Ecto neural progenitor cell (in vitro differentiated cells): Measurements from ENCODE around the gene BNC2.

Source experiments
- DNase-seq: peaks from one replicate; pipeline ENCODE4 v3.0.0-alpha.2; 2018; ENCODE audit warnings: low spot score

The BNC2 gene

GRCh38 chr9:16755467-16756160 lies 114.9 kb downstream of the BNC2 start:
- no peak for DNase-seq

DNA sequence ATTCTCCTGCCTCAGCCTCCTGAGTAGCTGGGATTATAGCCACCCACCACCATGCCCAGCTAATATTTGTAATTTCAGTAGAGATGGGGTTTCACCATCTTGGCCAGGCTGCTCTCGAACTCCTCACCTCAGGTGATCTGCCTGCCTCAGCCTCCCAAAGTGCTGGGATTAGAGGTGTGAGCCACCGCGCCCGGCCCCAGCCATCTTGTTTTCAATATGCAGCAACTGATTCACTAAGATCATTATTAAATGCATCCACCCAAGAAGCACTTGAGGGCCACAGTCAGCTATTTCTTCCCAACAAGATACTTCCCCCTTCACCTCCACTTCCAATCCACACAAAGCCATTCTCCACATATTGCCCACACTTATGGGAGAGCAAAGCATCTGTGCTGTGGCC lies 115.8 kb downstream of the BNC2 start:
- DNase-seq = no peak

DNA sequence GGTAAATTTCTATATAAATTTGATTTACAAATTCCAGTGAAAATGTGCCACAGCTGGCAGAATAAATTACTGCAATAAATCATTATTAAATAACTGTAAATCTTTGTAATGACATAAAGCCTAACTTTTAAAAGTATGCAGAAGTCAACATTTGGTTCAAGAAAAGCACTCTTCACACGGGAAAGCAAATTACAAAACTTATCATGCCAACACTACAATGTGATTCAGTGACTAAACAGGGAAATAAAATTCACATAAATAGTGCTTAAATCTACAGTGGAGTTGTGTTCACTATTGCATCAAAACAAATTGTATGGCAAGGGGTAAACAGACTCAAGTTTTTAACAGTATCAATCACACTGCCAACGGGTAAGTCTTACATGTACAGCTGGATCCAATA lies 117.2 kb downstream of the BNC2 start:
- DNase-seq = no peak

DNA sequence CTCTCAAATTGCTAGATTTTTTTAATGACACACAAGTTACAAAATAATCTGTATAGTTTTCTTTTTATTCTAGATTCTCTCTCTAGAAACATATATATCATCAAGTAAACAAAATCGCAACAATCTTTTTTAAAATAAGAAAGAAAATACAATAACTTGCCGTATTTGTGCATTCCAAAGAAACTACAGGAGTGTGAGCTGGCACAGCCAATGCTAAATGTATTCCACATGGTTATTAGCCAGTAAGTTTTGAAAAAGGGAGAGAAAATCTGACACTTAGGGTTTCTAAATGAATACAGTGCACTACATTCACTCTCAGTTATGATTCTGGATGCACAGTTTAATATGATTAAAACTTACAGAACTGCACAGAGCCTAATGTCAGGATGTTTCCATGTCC lies 117.9 kb downstream of the BNC2 start:
- no peak for DNase-seq

- no peak for DNase-seq
Observed at GRCh38 chr9:16750553-16750952, 119.9 kb downstream of the BNC2 start.

DNA sequence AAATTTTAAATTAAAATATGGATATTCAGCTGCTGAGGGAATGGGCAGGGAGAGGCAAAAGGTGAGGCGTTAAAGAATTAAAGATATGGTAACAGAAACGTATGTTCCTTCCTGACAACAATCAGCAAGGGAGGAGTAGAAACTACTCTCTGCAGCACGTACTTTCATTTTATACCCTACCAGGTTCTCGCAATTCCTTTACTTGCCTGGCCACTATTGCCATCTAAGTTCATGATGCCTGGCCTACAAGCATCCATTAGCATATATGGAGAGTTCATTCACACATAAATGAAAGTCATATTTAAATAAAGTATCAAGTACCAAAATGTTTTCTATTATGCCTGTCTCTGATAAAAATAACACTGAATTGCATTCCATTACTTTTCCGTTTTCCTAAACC lies 125.1 kb downstream of the BNC2 start:
- DNase-seq = no peak

DNA sequence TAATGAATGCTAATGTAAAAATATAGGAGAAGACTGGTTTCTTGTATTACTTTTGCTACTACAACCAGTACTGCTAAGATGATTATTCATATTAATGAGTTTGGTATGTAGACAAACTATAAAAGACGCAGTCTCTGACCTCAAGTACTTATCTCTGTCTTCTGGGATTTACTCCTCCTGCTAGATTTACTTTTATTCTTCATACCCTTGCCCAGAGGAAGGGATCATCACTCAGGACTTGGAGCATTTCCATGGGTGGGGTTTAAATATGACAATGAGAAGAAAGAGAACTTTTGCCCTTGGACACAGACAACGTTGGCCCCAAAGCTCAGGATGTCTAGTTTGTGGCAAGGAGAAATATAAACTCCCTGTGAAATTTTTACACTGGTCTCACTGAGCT lies 126.1 kb downstream of the BNC2 start:
- no peak for DNase-seq

GRCh38 chr9:16743375-16743774 lies 127.1 kb downstream of the BNC2 start:
- DNase-seq = no peak

DNA sequence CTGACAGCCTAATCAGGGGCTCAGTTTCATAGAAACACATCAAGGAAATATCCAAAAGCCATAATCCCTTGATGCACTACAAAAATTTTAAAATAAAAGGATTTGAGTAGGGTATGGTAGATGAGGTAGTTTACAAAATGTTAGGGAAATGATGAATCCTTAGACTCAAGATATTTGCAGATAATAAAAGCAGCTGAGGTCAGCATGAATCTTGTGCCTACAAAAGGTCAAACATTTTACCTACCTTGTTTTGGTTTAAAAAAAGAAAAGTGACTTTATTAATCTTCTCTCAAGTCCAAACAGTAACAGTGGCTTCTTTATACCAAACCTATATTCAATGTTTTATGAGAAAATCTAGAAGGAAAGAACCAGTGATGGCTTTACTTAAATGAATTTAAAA lies 135.5 kb downstream of the BNC2 start:
- no peak for DNase-seq

DNA sequence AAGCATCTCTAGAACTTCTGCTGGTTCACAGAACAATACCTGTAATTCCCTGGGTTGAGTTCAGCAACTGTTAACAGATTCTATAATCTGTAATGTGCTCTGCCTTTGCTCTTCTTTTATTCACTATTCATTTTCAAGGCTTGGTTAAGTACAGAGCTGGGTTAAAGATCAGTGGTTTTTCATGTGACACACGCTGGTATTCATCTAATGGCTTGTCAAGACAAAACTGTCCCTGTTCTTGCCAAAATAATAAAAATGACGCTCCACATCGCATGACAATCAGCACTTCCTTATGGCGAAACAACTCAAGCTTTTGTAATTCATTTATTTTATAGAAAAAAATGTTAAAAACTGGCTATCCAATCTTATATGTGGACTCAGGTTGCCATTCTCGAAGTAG lies 137.9 kb downstream of the BNC2 start:
- no peak for DNase-seq

DNA sequence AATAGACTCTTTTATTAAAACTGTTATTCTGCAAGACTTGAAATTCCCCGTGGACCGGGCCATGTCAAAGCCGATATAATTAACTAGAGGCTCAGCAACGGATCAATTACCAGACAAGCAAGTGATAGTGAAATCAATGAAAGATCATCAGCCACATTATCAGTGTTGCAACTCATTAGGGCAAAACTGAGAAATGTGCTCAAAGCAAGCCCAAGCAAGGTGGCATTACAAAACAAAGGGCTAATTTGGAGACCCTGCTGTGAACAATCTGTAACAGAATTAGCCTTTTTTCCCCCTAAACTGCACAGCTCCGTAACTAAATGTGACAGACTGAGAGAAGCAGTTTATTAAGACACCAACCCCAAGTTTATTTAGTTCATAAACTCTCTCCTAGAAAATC lies 140.3 kb downstream of the BNC2 start:
- no peak for DNase-seq

GRCh38 chr9:16729651-16730050 lies 140.8 kb downstream of the BNC2 start:
- DNase-seq = no peak

- DNase-seq = no peak
Observed at GRCh38 chr9:16728137-16728508, 142.3 kb downstream of the BNC2 start.

DNA sequence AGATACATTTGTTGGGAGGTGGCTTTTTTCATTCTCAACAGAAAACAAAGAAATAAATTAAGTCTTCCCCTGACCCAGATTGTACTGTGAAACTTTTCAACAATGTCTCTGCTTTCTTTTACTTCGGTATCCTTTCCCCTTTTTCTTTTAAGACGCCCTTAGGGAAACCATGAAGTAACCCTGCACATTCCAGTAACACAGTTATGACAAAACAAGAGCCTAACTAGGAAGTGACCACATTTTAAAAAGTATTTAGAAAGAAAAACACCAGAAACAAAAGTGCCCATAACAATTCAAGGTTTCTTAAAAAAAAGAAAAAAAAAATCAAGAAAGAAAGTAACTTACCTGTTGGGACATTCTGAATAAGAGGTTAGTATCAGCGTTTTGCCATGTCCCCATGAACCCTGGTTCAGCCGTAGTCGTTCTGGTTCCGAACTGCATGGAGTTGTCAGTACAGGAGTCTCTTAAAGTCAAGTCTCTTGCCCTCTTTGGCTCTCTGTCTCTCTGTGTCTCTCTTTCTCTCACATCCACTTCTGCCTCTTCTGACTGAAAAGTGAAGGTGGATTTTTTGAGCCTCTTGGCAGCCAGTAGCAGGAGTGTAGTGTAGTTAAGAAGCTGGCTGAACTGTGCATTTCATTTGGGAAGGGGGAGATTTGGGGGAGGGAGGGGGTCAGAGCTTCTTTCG lies 142.9 kb downstream of the BNC2 start:
- DNase-seq = no peak

DNA sequence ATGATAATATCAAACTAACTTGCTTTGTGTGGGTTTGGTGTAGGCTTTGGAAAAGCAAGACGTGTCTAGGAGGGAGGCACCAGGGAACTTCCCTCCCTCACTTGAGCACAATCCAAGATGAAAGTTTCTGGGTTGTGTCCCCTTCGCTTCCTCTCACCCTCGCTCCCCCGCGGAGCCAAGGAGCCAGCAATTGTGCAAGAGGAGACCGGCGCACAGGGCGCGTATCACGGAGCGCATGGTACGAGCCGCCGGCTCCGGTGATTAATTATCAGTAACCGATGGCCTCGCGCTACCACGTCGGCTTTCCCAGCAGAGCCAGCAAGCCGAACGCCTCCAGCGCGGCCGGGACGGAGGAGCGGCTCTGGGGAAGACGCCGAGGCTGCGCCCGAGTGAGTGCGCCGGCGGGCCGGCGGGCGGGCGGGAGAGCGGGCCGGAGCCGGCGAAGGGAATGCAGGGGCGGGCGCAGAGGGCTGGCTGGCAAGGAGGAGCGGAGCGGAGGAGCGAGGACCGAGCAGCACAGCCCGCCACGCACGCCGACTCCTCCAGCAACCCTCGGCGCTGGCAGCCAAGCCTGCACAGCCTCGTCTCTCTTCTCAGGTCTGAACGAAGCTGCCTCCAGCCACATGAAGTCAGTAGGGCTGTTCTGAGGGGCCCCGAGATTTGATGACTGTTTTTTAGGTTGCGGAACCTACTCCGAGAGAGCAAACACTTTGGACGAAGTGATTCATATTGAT lies 143.6 kb downstream of the BNC2 start:
- DNase-seq = peak; percentile 88

- peak; percentile 49 for DNase-seq
Observed at GRCh38 chr9:16726029-16726428, 144.4 kb downstream of the BNC2 start.

DNA sequence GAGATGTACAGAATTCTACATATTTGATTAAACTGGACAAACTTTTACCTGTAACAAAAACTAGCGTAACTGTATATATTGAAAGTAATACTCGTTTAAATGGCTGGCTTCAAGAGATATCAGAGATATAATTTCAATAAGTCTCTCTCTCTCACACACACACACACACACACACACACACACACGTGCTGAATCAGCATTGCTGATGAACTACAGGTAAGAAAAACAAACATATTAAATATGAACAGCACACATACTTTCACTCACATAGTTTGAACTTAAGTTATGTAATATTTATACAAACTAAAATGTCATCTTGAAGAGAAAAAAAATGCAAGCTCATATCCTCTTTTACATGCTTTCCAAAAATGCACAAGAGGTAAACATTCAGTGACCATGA lies 145.4 kb downstream of the BNC2 start:
- no peak for DNase-seq

GRCh38 chr9:16721972-16722371 lies 148.5 kb downstream of the BNC2 start:
- no peak for DNase-seq

- DNase-seq = no peak
Observed at GRCh38 chr9:16720386-16720785, 150.1 kb downstream of the BNC2 start.

DNA sequence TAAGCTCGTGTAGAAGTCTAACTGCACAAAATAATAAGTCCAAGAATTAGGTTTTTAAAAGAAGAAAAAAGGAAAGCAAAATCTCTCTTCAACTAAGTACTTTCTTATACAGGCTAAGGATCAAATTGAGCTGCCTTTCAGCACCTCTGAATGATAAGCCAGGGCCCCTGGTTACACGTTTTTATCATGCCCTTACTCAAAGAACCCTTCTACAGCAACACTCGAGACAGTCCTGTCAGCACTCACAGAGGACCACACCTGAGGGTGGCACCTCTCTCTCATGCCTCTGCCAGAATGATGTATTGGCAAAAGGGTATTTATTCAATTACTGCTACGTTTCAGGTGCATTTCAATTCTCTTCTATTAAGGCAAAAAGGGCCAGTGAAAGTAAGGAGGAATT lies 150.5 kb downstream of the BNC2 start:
- DNase-seq = no peak

DNA sequence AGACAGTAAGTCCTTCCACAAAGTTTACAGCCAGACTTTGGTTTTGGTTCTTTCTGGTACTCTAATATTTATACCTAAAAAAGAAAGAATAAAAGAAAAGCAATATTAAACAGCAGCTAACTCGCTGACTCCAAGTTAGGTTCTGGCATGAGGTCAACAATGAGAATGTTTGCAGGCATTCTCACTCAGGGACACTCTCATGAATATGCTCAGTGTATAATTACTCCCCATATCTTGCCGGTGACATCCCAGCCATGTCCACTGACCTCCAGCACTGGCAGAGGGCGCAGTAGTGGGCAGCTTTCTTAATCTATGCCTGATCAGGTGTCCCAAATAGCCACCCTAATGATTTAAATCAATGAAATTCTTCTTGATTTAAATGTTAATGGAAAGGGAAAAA lies 151.5 kb downstream of the BNC2 start:
- DNase-seq = no peak

DNA sequence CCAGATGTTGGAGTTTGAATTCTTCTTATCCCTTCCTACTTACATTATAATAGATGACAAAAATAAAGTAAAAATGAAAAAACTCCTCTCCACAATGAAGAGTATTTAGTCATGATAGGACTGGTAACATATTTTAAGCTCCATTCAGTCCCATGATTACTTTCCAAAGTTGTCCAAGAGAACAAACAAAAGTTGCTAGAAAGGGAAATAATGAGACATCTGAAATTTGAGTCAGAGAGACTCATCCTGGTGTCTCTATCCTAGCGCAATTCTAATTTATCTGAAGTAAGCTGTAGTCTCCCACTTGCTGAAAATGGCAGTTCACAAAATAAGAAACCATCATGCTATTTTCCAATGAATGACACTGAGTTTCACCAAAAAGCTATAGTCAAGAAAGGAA lies 152.2 kb downstream of the BNC2 start:
- no peak for DNase-seq

DNA sequence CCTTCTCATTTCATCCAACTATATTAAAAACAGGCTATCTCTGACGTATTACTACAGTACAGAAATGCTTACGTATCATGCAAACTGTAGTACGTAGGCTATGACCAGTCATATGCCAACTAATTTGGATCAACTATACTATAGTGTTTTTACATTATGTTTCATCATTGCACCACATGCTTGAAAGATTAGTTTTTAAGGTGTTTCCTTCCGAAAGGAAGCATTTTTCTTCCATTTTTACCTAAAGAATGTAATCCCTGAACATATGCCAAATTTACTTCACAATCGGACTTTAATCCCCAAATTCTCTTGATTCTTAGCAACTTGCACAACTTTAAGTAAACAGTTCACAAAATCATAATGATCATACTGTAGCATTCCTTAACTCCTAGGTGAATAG lies 153.9 kb downstream of the BNC2 start:
- DNase-seq = no peak
